Stimulated activated CD4-positive, alpha-beta T cell treated with anti-CD3 and anti-CD28 coated beads, Interleukin-1b, Interleukin-23, amount 100 ng/mL, for 1 hour (primary cell): Measurements from ENCODE around the gene RGL3.
"Not testable (repeated sequence)": the region's sequence is repeated elsewhere in the genome, so short reads cannot be mapped to it uniquely, and the experiment has no call there.

Experiments
- DNase-seq, 2 donors: peaks; one replicate each; pipeline ENCODE4 v3.0.0-alpha.2; 2020; ENCODE audit warnings: low read depth in 2 of 2

Gene RGL3

DNA sequence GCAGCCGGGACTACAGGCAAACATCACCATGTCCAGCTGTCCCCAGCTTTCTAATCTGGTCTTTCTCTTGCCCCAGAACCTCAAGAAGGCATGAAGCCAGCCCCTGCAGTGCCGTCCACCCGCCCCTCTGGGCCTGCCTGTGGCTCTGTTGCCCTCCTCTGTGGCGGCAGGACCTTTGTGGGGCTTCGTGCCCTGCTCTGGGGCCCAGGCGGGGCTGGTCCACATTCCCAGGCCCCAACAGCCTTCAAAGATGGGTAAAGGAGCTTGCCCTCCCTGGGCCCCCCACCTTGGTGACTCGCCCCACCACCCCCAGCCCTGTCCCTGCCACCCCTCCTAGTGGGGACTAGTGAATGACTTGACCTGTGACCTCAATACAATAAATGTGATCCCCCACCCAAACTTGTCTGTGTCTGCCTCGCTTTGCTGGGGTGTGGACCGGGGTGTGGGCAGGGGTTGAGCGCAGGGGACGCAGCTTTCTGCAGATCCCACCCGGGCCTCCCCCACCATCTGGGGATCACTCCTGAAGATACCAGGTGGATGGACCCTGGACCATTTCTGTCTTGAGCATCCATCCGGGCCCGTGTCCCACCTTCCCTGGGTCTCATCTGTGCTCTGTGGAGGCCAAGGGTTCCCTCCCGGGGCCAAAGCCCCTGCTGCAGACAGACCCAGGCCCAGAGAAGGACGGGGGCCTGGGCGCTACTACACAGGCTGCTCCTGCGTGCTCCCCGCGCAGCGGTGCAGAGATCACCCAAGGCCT lies 31.6 kb upstream of the RGL3 start:
- no peak for DNase-seq

DNA sequence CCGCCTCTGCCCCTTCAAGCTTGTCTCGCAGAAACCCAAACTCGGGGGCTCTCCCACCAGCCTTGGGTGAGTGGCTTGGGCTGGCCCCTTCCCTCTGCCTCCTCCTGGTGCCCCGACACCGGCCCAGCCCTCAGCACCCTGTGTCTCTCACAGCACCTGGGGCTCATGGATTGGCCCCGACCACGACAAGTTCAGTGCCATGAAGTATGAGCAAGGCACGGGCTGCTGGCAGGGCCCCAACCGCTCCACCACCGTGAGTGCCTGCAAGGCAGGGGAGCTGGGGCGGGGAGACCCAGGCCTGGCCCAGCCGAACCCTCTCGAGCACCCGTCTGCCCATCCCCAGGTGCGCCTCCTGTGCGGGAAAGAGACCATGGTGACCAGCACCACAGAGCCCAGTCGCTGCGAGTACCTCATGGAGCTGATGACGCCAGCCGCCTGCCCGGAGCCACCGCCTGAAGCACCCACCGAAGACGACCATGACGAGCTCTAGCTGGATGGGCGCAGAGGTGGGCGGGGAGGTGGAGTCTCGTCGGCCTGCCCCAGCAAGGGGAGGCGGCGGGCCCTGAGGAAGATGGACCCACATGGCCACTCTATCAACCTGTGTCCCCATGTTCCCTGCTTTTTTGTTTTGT lies 29.9 kb upstream of the RGL3 start:
- DNase-seq = no peak

DNA sequence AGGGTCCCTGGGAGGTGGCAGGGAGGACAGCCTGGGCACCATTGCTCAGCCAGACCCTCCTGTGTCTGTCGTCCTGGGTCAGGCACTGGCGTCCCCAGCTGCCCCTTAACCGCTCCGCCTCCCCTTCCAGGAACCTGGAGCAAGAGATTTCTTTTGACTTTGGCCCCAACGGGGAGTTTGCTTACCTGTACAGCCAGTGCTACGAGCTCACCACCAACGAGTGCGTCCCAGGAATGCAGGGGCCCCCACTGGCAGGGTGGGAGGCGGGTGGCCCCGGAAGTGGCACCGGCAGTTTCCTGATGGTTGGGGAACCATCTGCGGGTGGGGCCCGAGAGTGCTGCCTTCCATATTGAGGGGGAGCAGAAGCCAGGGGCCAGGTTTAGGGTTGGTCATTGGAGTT lies 29.3 kb upstream of the RGL3 start:
- DNase-seq = no peak

GRCh38 chr19:11447347-11448262 lies 28.5 kb upstream of the RGL3 start:
- DNase-seq = no peak

- DNase-seq = no peak
Observed at GRCh38 chr19:11446652-11447301, 27.7 kb upstream of the RGL3 start.

GRCh38 chr19:11446271-11446651 lies 27.1 kb upstream of the RGL3 start:
- DNase-seq = no peak

DNA sequence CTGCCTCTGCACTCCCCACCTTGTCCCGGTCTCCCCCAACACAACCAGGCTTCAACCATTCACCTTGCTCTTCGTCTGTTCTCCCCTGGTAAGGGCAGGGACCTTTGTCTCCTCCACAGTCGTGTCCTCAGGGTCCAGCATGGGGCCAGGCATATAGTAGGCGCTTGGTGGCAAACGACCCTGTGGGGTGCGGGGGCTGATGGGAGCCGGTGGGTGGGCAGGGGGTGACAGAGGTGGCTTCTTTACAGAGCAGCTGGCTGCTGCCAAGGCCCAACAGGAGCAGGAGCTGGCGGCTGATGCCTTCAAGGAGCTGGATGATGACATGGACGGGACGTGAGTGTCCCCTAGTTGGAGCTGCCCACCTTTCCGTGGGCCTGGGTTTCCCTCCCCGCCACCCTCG lies 26.0 kb upstream of the RGL3 start:
- no peak for DNase-seq

DNA sequence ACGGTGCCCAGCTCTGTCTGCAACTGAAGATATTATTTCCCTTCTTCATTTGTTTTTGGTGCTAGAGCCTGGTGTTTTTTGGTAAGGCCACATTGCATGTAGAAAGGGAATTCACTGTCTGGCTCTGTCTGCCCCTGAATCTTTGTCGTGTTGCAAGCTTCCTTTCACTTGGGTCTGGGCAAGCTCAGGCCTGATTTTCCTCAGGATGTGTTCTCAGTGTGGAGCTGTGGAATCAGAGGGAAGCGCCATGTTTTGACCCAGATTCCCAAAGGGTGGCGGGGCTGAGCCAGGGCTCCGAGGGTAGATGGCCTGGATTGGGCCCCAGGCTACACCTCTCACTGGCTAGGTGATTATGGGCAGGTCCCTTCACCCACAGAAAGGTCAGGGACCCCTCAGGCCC lies 24.9 kb upstream of the RGL3 start:
- no peak for DNase-seq

- no peak for DNase-seq
Observed at GRCh38 chr19:11437955-11438354, 18.8 kb upstream of the RGL3 start.

- no peak for DNase-seq
Observed at GRCh38 chr19:11435833-11436313, 16.8 kb upstream of the RGL3 start.

DNA sequence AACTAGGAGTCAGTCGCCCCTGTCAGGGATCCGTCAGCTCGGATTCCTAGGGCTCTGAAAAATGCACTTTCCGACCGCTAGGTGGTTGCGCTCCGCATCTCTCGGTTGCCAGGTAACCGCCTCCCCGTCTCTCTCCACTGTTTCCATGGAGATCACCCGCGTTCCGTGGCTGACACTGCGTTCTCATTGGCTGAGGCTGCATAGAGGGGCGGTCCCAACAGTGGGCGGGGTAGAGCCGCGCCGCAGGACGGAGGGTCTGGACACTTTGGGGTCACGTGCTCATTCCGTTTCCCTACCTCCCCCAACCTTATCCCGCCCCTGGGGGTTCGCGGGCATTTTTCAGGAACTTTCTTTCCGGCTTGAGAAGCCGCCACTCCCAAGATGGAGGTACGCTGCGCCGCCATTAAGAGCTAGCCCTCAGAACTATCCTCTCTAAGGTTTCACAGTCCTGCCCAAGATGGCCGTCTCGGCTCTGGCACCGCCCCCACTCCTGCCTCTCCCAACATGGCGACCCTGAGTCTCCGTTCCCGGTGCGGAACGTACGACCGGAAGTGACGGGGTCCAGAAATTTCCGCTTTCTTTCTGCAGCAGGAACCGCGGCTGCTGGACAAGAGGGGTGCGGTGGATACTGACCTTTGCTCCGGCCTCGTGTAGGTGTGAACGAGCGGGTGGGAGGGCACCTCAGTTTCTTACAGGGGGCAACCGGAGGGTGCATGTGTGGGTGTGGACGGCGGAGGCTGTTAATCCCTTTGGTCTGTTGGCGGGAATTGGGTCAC lies 16.1 kb upstream of the RGL3 start, which contains the start of the genes ODAD3 and PRKCSH:
TSS of gene ODAD3 (minus strand) at position 65 of the 776 bp plus-strand sequence. CDS start 105 bp downstream, outside the sequence.
TSS of gene PRKCSH (plus strand) at position 579 of the 776 bp plus-strand sequence. CDS start 483 bp downstream, outside the sequence.
- DNase-seq = peak; percentile 95

DNA sequence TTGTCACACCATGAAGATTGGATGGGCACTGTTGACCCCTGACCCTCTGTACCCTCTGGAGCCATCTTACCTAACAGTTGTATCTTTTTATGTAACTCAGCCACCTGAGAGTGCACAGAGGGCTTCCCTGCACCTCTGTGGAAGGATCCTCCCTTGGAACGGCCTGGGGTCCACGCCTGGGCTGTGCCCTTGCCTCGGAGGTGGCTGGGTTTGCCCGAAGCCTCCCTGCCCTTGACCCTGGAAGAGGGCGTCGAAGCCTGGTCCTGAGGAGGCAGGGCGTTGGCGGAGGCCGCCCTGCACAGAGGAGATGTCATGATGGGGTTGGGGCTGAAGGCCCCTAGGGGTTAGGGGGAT lies 15.6 kb upstream of the RGL3 start:
- no peak for DNase-seq

DNA sequence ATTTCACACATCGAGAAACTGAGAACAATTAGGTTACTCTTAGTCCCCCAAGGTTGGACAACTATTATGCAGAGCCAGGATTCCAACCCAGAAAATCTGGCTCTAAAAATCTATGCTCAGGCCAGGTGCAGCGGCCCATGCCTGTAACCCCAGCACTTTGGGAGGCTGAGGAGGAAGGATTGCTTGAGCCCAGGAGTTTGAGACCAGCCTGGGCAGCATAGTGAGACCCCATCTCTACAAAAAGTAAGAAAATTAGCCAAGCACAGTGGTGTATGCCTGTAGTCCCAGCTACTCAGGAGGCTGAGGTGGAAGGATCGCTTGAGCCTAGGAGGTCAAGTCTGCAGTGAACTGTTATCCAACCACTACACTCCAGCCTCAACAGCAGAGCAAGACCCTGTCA lies 14.4 kb upstream of the RGL3 start:
- DNase-seq = not testable (repeated sequence)

- DNase-seq = no peak
Observed at GRCh38 chr19:11426656-11427055, 7.5 kb upstream of the RGL3 start.

GRCh38 chr19:11425719-11426457 lies 6.8 kb upstream of the RGL3 start:
- DNase-seq = no peak

DNA sequence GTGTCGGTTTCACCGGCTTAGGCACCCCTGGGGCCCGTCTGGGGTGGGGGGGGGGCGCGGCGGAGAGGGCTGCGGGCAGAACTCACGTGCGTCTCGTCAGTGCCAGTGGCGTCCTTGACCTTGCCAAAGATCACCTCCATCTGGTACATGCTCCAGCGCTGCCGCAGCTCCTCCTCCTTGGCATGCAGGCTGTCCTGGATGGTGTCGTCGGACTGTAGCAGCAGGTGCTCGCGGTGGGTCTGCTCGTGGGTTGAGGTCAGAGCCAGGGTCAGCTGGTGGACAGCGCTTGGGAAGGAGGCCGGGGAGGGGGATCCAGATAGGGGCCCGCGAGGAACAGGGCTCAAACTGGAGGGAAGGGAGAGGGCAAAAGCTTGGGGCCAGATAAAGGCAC lies 4.7 kb upstream of the RGL3 start:
- no peak for DNase-seq

DNA sequence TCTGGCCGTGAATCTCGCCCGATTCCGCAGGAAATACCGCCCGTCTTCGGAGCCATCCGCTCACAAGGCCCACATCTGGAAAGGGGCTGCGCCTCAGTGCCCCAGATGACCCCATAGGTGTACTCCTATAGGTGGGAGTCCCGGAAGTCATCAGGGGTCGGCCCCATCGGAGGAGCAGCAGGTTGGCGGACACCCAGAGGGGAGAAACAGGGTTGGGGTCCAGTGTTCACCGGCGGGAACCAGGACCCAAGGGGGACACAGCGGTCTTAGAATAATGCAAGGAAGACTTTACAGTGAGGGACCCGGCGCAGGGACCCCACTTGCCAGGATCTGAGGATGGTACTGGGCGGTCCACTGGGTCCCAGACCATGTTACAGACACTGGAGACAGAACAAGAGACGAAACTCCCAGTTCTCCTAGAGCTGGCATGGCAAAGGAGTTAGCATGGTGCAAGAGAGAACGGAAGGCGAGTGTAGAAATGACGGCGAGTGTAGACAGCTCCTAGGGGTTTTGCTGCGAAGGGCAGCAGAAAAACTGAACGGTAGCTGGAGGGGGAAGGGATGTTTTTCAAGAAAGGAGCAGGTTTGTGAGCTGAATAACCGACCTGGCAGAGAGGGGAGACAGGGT lies 4.2 kb upstream of the RGL3 start:
- DNase-seq = no peak

- peak; percentile 22 to 41 for DNase-seq
Observed at GRCh38 chr19:11422163-11423065, 3.3 kb upstream of the RGL3 start.
